ENCODE measurements around the gene GARIN1A.
"Not testable (repeated sequence)": the region's sequence is repeated elsewhere in the genome, so short reads cannot be mapped to it uniquely, and the experiment has no call there.

GRCh38 chr7:128663223-128663622 lies 8.9 kb upstream of the GARIN1A start:
- not testable (repeated sequence) for TF ChIP-seq POLR2A (IDR thresholded peaks at IDR 0.05); CTCF (IDR thresholded peaks at IDR 0.05 in 8 of 11, conservative IDR thresholded peaks at IDR 0.05 in 3 of 11)

All from spleen (tissue), 7 donors.